HG02870 (cell line): Measurements from ENCODE around the gene MAML2.

Experiments
- ATAC-seq: cut with Tn5 transposase; IDR thresholded peaks from one replicate; pipeline ENCODE4 v1.9.1; 2021; ENCODE audit warnings: mild to moderate bottlenecking, moderate library complexity; ENCODE audit not compliant: unreplicated experiment

MAML2 gene

DNA sequence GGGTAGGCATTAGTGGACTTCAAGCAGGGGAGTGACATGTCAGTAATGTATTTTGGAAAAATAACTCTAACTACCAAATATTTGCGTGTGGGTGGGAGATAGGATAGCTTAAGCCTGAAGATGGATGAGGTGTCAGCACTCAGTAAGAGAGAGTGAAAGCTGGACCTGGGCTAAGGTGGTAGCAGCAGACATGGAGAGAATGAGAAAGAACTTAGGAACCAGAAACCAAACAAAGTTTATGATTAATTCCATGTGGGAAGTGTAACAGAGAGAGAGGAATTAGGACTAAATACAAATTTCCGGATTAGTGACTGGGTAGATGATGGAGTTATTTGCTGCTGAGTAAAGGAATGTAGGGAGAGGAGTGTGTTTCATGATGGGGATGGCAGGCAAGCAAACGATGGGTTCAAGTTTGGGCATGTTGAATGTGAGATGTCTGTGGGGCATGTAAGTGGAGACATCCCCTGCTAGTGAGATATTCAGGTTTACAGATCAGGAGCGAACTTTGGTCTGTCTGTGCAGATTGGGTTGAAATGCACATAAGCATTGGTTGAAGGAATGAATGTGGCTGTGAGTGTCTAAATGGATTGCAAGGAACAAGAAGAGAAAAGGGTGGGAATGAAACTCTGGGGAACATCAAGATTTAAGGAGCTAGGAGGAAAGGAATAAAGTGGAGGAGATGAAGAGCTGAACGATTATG, 233.5 kb downstream of the MAML2 start:
- ATAC-seq, result no peak

DNA sequence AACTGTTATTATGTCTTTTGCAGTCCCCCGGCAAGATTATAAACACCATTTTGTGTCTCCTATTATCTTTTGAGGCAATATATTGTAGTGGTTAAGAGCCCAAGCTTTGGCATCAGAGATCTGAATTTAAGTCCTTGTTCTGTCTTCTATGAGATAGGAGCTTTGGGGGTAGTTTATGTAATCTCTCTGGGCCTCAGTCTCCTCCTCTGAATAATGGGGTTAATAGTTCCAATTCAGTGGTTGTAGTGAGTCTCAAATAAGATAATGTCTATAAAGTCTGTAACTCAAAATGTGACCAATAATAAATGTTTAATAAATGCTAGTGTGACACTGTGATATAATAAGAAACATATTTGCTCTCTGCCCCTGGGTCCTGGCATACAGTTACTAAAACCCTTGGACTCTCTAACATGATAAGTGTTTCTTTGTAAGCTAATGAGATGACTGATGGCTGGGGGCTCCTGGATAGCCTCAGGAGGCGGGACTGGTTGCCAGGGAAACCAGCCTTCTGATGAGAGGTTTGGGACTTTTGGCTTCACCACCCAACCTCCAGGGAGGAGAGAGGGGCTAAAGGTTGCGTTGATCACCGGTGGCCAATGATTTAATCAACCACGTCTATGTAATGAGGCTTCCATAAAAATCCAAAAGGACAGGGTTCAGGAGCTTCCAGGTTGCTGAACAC, 235.7 kb downstream of the MAML2 start:
- ATAC-seq, result no peak

DNA sequence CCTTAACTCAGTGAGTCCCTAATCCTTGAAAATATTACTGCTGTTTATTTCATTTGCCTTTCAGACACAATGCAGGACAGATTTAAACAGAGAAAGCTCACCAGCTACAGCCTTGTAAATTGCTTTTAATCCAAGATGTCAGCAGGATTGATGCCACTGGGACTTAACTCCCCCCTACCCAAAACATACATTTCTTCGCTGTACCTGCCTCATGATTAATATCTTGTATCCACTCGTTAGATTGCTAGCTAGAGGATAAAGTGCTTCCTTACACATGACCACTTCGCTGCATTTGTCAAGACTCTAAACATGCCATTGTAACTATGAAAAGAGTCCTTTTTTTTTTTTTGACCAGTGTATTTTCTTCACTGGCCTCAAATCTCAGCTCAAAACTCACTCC, 236.3 kb downstream of the MAML2 start:
- ATAC-seq, result no peak

DNA sequence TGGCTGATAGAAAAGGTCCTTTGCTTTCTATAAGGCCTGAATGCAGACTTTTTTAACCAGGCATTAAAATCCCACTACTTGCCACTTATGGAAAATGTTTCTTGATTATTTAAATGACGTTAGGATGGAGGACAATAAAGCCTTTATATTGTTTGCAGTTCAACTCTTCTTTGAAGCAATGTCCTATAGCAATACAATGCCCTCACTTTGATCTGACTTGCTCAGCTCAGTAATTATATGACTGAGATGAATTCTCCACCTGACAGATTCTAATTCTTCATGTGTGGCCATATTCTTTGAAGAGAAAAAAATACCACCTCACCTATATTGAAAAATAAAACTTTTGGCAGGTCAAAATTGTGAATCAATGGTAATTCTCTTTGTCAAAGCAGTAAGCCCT, 237.1 kb downstream of the MAML2 start:
- ATAC-seq, result no peak

DNA sequence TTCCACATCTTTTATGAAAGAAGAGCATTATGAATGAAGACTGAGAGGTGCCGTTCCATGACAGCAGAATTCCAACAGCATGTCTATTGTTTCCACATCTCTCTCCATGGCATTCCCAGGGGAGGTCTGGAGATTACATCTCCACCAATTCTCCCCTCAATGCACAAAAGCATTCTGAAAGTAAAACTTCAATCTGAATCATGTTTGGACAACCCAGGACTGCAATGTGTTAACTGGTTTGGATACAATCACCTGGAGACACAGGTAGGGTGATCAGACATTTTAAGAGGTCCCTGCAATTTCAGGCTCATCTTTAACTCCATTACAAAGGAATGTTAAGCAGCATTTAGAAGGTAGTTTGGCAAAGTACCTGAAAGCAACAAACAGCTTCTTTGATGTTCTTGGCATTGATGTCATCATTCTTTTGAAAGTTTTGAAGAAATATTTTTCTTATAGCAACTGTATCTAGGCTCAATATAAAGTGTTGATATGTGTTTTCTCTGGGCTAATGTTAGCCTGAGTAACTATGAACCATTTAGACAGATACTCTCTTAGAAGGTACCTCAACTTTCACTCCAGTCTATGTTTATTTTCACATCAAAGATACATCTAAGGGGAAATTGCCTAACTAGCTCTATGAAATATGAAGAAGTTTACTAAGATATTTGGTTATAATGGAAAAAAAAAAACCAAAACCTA, 237.6 kb downstream of the MAML2 start:
- ATAC-seq, result no peak

DNA sequence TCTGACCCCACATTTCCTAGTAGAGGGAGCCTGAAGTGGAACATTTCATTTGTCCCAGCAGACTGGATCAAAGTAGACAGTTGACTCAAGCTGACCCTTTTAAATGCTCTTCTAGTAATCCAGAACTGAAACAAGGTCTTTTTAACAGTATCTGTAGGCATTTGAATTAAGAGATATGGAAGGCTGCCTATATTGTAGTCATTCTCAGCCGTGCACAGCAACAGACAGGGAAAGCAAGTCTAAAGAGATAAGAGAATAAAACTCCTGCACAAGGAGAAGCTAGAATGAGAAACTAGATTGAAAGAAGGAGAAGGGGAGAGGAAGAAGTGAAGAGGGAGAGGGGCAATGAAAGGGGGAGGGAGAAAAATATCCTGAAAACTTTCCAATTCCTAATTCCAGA, 238.5 kb downstream of the MAML2 start:
- no peak for ATAC-seq

DNA sequence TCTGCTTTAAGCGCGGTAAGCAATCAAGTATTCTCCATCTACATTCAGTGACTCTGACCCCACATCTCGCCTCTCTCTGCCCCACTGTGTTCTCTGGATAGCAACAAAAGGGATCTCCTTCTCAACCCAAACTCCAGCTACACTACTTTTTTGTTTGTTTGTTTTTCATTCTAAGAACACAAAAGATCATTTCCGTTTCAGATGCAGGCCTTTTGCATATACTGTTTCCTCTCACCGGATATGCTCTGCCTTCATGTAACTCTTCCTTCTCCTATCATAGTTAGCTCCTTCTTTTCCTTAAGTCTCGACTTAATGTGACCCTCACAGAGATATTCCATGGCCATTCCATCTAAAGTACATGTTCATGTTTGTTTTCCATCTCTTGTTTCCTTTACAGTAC, 239.3 kb downstream of the MAML2 start:
- ATAC-seq, result no peak

DNA sequence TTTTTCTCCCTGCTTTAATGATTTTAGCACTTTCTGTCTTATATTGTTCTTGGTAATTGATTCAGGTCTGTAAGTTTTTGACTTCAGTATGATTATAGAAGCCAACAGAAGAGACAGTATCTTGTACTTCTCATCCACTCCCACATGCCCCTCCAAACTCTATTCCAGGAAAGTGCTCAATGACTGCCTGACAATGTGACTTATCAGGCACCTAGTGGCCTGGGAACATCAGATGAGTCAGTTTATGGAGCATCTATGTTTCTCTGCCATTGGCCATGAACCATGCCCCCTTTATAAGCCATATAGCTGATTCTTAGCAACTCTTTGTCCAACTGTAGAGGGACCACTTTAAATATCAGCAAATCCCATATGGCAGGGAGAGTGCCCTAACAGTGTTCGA, 239.9 kb downstream of the MAML2 start:
- ATAC-seq, result no peak

DNA sequence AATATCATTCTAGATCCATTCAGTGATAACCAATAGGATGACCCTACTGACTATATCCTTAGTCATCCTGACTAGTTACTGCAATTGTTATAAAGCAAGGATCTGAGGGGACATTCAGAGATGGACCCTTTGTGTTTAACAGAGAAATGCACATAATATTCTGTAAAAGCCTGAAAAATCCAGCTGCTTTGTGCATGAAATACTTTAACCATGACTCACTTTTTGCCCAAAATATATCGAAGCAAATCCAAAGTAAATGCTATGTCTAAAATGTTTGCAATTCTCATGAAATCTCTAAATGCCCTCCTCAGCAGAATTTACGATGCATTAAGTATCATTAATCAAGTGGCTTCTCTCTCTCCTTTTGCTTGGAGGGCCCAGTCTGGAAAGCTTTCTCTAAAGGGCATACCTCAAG, 240.3 kb downstream of the MAML2 start:
- no peak for ATAC-seq

DNA sequence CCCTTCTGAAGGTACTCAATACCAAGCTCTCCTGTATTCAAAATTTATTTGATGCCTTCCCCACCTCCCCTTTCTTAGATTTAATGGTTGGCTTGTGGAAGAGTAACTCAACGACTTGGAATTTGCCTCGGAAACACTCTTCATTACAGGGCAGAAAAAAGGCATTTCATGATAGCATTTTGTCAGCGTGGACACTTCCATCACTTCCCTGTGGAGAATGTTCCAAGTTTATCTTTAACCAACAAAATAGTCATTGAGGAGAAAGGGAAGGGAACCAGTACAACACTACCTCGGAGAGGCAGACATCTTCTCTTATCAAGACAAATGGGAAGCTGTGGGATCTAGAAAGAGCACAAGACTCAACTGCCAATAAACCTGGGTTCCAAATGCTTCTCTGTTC, 241.8 kb downstream of the MAML2 start:
- no peak for ATAC-seq

DNA sequence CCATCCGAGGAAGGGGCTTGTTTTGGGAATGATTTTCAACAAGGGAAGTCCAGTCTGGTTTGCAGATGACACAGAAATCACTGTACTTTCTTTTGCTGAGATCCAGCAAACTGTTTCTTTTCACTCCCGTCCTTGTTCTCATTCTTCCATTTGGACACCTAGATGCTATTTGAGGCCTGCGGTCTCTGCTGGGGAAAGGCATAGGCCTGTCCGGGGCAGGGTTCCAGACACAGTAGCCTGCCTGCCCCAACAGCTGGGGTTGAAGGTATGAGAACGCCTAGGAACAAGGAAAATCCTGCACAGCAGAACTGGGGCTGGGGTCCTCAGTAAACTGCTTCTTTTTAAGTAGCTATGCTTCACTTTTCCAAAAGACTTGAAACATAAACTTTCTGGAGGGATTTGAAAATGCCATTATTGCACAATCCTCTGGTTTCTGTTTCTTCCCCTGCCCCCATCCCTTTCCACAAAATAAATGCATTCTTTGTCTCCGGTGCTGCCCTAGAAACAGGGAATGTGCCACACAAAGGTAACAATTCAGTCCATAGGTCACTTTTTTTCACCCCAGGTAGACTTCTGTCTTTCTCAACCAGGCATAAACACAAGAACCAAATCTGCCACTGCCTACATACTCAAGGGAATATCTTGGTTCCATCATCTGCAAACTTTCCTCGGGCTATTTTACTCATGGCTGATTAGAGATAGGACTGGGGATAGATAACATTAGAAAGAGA, 244.3 kb downstream of the MAML2 start:
- ATAC-seq, result no peak

DNA sequence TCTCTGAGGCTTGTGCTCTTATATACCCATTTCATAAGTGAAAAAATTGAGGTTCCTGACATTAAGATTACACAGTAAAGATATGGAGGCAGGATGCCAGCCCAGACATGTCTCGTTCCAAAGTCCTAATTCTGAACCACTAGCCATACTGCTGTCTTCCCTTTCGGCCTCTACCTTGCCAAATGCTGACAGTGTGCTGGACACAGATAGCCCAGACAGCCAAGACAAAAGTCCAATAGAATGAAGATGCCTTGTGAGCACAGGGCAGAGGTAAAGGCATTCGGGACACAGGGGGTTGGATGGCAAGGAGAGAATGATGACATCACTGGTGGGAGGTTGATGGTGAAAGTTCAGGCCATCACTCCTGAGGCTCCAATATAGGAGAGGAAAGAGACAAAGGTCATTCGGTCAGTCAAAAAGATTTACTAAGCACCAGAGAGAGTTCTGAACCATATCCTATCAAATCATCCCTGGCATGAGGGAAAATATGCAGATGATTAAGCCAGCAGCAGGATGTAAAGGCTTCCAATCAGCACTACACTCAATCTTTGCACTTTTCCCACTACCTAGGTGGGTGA, 245.1 kb downstream of the MAML2 start:
- no peak for ATAC-seq

DNA sequence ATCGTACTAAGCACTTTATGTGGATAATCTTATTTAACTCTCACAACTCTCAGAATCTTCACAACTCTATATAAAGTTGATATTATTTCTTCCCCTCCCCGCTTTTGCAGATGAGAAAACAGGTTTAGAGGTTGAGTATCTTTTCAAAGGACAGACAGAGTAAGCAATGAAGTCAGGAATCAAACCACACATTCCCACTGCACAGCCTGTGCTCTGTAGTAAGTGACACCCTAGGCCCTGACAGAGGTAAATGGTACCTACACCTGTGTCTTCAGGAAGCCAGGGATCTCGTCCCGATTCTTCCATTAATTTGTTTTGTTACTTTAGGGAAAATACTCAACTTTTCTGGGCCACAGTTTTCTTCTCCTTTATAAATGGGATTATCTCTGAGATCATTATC, 246.6 kb downstream of the MAML2 start:
- ATAC-seq, result no peak

DNA sequence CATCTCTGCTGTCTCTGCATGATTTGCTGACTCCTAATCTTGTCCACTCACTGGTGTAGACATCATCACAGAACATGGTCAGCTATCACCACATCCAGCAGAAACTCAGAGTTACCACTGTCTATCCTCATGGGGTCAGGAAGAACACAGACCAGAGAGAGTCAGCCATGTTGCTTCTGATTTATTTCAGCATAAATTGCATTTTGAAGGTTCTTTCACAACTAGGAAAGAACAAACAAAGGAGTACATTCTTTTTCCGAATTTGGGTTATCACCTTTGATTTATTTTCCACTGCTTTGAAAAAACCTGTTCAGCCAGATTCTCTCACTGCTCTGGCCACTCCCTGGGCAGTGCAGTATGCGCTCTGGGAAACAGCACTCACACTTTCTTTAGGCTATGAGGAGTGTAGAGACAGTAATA, 247.1 kb downstream of the MAML2 start:
- ATAC-seq, result no peak

DNA sequence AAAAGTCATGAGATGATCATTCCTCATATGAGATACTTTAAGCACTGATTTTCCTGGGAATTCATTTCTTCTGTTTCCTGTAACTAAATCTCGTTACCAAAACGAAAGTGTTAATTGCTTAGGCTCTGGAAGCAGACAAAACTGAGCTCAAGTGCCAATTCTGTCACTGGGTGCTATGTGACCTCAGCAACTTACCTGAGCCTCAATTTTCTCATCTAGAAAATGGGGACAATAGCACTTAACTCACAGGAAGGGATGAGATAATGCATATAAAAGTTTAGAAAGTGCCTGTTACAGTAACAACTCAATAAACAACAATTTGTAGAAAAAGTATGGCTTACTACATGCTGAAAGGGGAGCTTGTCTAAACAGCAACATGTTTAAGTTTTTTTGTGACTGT, 248.8 kb downstream of the MAML2 start:
- no peak for ATAC-seq

DNA sequence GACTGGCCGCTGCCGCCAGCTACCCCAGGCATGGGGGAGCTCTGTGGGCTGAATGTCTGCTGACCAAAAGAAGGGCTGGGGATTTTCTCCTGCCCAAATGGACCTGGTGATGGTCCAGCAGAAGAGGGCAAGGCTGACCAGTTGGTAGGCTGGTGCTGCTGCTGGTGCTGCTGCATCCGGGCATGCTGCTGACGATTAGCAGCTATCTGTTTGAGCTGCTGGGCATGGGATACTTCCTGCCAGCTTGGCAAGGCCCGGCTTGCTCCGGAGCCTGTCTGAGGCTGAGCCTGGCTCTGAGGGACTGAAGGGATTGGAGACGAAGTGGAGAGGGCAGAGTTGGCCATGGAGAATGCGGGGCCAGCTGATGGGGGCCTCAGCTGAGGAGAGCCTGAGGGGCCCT, 250.5 kb downstream of the MAML2 start:
- no peak for ATAC-seq

DNA sequence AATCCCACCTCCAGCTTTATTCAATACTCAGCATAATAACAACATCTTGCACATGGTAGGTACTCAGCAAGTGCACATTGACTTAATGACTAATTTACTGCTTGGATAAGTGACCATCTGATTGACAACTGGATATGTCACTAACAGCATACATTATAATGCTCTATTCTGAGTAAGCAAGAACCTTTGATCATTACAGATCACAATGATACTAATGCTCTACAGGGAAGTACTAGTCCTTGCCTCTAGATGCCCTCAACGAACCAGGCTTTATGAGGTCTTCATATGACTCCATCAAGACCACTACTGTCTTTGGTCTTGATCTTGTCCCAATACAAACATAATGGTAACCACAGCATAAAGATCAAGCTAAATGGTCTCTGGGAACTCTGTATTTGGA, 251.5 kb downstream of the MAML2 start:
- ATAC-seq, result no peak

DNA sequence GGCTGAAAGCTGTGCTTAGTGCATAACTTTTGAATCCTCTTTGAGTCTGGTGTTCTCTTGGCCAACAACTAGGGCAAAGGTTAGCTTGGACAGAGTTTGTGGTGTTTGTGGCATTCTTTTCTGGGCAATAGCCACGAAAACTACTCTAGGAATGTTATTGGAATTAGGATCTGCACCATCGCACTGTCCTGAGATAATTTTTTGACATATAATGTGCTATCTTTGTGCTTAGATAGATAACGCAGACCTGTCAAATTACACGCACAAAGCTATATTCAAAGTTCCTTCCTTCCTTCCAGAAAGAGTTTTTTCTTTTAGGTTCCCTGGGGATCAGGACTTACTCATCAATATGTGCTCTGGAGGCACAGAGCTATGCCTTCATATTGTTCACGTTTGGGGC, 252.3 kb downstream of the MAML2 start:
- ATAC-seq, result no peak

DNA sequence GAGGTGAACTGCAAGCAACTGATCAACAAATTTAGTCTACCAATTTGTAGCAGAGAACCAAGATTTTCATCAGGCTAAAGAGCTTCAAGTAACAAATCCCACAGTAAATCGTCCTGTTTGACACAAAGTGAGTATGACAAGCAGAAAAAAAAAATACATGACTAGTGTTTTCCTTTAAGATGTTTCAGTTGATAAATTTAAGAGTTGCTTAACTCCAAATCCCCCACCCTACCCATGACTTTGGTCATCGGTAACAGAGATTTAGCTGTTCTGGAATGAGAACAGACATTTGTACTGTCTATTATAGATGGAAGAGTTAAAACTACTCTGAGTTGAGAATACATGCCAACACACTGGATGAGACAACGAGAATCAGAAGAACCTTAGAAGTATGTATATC, 254.1 kb downstream of the MAML2 start:
- no peak for ATAC-seq

DNA sequence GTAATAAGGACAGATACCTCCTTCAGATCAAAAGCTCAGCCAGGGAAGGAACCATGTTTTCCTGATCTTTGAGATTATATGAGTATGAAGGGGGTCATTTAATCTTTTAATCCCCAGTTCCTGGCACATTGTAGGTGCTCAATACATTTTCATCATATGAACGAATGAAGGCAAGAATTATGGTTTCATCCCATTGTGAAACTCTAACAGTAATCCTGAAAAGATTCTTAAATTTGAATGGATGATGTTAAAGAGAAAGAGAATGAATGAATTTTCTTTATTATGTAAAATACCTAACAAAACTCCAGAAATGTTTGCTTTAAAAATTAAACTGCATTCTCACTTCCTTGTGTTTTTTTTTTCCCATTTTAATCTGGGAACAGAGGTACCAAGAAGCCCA, 256.9 kb downstream of the MAML2 start:
- ATAC-seq, result no peak

DNA sequence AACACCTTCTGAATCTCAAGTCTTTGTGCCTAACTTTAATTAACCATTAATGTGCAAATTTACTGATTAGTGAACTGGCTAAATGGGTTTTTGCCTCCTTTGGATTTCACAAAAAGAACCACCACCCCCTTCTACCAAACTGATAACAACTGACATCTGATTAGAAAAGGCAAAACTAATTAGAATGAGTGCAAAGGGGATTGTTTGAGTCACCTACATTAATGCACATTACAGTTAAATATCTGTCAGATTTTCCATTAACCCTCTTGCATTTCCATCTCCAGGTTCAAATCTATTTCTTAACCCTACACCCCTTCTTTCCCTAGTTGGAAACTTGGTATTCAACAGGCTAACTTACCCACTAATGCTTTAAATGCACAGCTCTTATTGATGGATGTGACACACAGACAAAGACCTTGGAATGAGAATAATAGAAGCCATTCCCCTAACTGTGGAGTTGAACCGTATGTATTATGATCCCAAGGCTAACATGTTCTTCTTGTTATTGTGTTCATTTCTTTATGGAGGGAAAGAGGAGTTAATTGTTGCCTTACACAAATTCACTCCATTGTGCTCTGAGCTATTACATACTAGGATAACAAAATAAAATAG, 257.6 kb downstream of the MAML2 start:
- no peak for ATAC-seq
